Esophagus muscularis mucosa (tissue), 3 donors: Measurements from ENCODE around the gene ELOB.

Experiments used
- CTCF ChIP-seq, 3 experiments: fragments of 200-600 bp in 2 of 3; fragments of 450-650 bp in 1 of 3; sonication (generic) in 2 of 3; IDR thresholded peaks; one replicate each; pipeline ENCODE4 v1.5.1; 2017 to 2019; ENCODE audit warnings: antibody characterized with exemption in 3 of 3, mild to moderate bottlenecking in 2 of 3, moderate library complexity in 1 of 3
- POLR2AphosphoS5 ChIP-seq, 2 donors: sonication (generic); formaldehyde crosslinking; IDR thresholded peaks; one replicate each; pipeline ENCODE4 v1.6.1; 2017; ENCODE audit warnings: antibody characterized with exemption in 2 of 2

- TF ChIP-seq POLR2AphosphoS5 (IDR thresholded peaks at IDR 0.05) (no peak), CTCF (IDR thresholded peaks at IDR 0.05) (no peak)
These were observed 43.1 kb upstream of the ELOB start for GRCh38 chr16:2819939-2820835.
